ENCODE results near the gene NMNAT3.

Gene NMNAT3

GRCh38 chr3:139689708-139690228, 12.0 kb upstream of the NMNAT3 start (continued):
- TF ChIP-seq TSHZ2 (CRISPR knock-in tag; IDR thresholded peaks at IDR 0.05) = no peak
- no peak for TF ChIP-seq ESRRG (CRISPR knock-in tag; IDR thresholded peaks at IDR 0.05)

- TF ChIP-seq TOX (CRISPR knock-in tag; IDR thresholded peaks at IDR 0.05; ENCODE audit: borderline replicate concordance) (no peak), CSDC2 (CRISPR knock-in tag; IDR thresholded peaks at IDR 0.05) (no peak), BACH2 (CRISPR knock-in tag; IDR thresholded peaks at IDR 0.05; ENCODE audit: borderline replicate concordance) (no peak), TSHZ2 (CRISPR knock-in tag; IDR thresholded peaks at IDR 0.05) (no peak), ZNF8 (CRISPR knock-in tag; IDR thresholded peaks at IDR 0.05) (no peak), GLIS3 (CRISPR knock-in tag; IDR thresholded peaks at IDR 0.05) (no peak), ZNF70 (CRISPR knock-in tag; IDR thresholded peaks at IDR 0.05) (no peak), ISL1 (CRISPR knock-in tag; IDR thresholded peaks at IDR 0.05) (no peak)
- ATAC-seq = no peak
These were observed 11.3 kb upstream of the NMNAT3 start for GRCh38 chr3:139689122-139689521.

- ATAC-seq = no peak
- no peak for TF ChIP-seq RARB (CRISPR knock-in tag; IDR thresholded peaks at IDR 0.05)
- no peak for TF ChIP-seq ZNF70 (CRISPR knock-in tag; IDR thresholded peaks at IDR 0.05)
- TF ChIP-seq BACH2 (CRISPR knock-in tag; IDR thresholded peaks at IDR 0.05; ENCODE audit: borderline replicate concordance) = no peak
- no peak for TF ChIP-seq CREB5 (CRISPR knock-in tag; IDR thresholded peaks at IDR 0.05; ENCODE audit: low read depth)
- no peak for TF ChIP-seq PPARA (CRISPR knock-in tag; IDR thresholded peaks at IDR 0.05; ENCODE audit: borderline replicate concordance)
- no peak for TF ChIP-seq TCF4 (CRISPR knock-in tag; IDR thresholded peaks at IDR 0.05; ENCODE audit: borderline replicate concordance)
- no peak for TF ChIP-seq OSR1 (CRISPR knock-in tag; IDR thresholded peaks at IDR 0.05)
- TF ChIP-seq TOX (CRISPR knock-in tag; IDR thresholded peaks at IDR 0.05; ENCODE audit: borderline replicate concordance) = no peak
These were observed 9.7 kb upstream of the NMNAT3 start for GRCh38 chr3:139687431-139687830.

GRCh38 chr3:139686624-139687023, 8.9 kb upstream of the NMNAT3 start:
- ATAC-seq = no peak
- TF ChIP-seq ZNF565 (CRISPR knock-in tag; conservative IDR thresholded peaks at IDR 0.05; ENCODE audit: low read depth) (no peak), CSDC2 (CRISPR knock-in tag; IDR thresholded peaks at IDR 0.05) (no peak), POU6F1 (CRISPR knock-in tag; IDR thresholded peaks at IDR 0.05; ENCODE audit: borderline replicate concordance, low read depth) (no peak), SNAI2 (CRISPR knock-in tag; IDR thresholded peaks at IDR 0.05) (no peak), TOX (CRISPR knock-in tag; IDR thresholded peaks at IDR 0.05; ENCODE audit: borderline replicate concordance) (no peak), CREB5 (CRISPR knock-in tag; IDR thresholded peaks at IDR 0.05; ENCODE audit: low read depth) (no peak), ZC3H10 (CRISPR knock-in tag; IDR thresholded peaks at IDR 0.05) (no peak), ISL1 (CRISPR knock-in tag; IDR thresholded peaks at IDR 0.05) (no peak), BACH2 (CRISPR knock-in tag; IDR thresholded peaks at IDR 0.05; ENCODE audit: borderline replicate concordance) (no peak), ESRRG (CRISPR knock-in tag; IDR thresholded peaks at IDR 0.05) (no peak)

Measured in SK-N-SH treated with all-trans-retinoic acid at 6 μM for 48 hours (cell line).